HEK293 (cell line): ENCODE data around the gene CCDC73.

Source experiments
- CTCF ChIA-PET: fragments of 350-600 bp; formaldehyde crosslinking; extraction: SDS; loops from one replicate; lab custom pipeline; 2021; ENCODE audit warnings: antibody characterized with exemption; lab: Yijun Ruan, JAX
- POLR2A ChIA-PET: fragments of 300-600 bp; formaldehyde crosslinking; extraction: SDS; loops from one replicate; lab custom pipeline; 2020; ENCODE audit warnings: antibody characterized with exemption, inconsistent platforms; lab: Yijun Ruan, JAX
- H3K27ac ChIP-seq: fragments of 200-500 bp; sonication (Bioruptor generic); 2 replicates; pipeline ENCODE4 v1.5.1; 2014; ENCODE audit warnings: low read depth, low read length, control low read depth, inconsistent platforms; ENCODE audit errors: extremely low read depth
- H3K36me3 ChIP-seq, 2 experiments: fragments of 200-500 bp in 1 of 2; sonication (Bioruptor generic) in 1 of 2; 1 replicate in 1 of 2; 2 replicates in 1 of 2; pipeline ENCODE4 v1.5.1; 2014 to 2017; ENCODE audit warnings: inconsistent platforms in 2 of 2, low read length in 2 of 2; ENCODE audit not compliant: control insufficient read depth in 2 of 2, insufficient read depth in 1 of 2
- H3K4me1 ChIP-seq: fragments of 200-500 bp; sonication (Bioruptor generic); 2 replicates; pipeline ENCODE4 v1.5.1; 2014; ENCODE audit warnings: mild to moderate bottlenecking, low read length, inconsistent platforms; ENCODE audit not compliant: control insufficient read depth, insufficient read depth
- H3K4me3 ChIP-seq: 2 replicates; pipeline ENCODE4 v1.5.1; 2011; ENCODE audit warnings: low read depth, mild to moderate bottlenecking, control low read depth, low read length, moderate library complexity
- H3K9me3 ChIP-seq: fragments of 200-500 bp; sonication (Bioruptor generic); 2 replicates; pipeline ENCODE4 v1.5.1; 2014; ENCODE audit warnings: low read depth, low read length, inconsistent platforms; ENCODE audit not compliant: control insufficient read depth, insufficient read depth
- GLI4 ChIP-seq: fragments of 450-650 bp; formaldehyde crosslinking; IDR thresholded peaks from 2 replicates; pipeline ENCODE4 v1.5.1; 2016; ENCODE audit warnings: missing biosample characterization, missing genetic modification characterization
- IKZF3 ChIP-seq: fragments of 450-650 bp; IDR thresholded peaks from 2 replicates; pipeline ENCODE4 v1.5.0; 2018; ENCODE audit warnings: missing biosample characterization, mild to moderate bottlenecking, missing genetic modification characterization, moderate library complexity
- KLF1 ChIP-seq: fragments of 450-650 bp; formaldehyde crosslinking; IDR thresholded peaks from 2 replicates; pipeline ENCODE4 v1.5.1; 2016; ENCODE audit warnings: missing biosample characterization, missing genetic modification characterization
- RBAK ChIP-seq: fragments of 450-650 bp; formaldehyde crosslinking; IDR thresholded peaks from 2 replicates; pipeline ENCODE4 v1.5.1; 2016; ENCODE audit warnings: missing biosample characterization, missing genetic modification characterization
- SCRT1 ChIP-seq: fragments of 450-650 bp; formaldehyde crosslinking; IDR thresholded peaks from 2 replicates; pipeline ENCODE4 v1.5.1; 2016; ENCODE audit warnings: missing biosample characterization, missing genetic modification characterization, borderline replicate concordance
- YY1 ChIP-seq: fragments of 450-650 bp; formaldehyde crosslinking; IDR thresholded peaks from 2 replicates; pipeline ENCODE4 v1.5.1; 2018; ENCODE audit warnings: missing biosample characterization, missing genetic modification characterization
- ZEB2 ChIP-seq: fragments of 450-650 bp; formaldehyde crosslinking; IDR thresholded peaks from 2 replicates; pipeline ENCODE4 v1.5.1; 2016; ENCODE audit warnings: missing biosample characterization, missing genetic modification characterization
- ZFHX2 ChIP-seq: fragments of 450-650 bp; formaldehyde crosslinking; conservative IDR thresholded peaks from 2 replicates; pipeline ENCODE4 v1.5.1; 2016; ENCODE audit warnings: missing biosample characterization, missing genetic modification characterization
- ZNF133 ChIP-seq: fragments of 450-650 bp; formaldehyde crosslinking; IDR thresholded peaks from 2 replicates; pipeline ENCODE4 v1.5.1; 2016; ENCODE audit warnings: missing biosample characterization, missing genetic modification characterization
- ZNF138 ChIP-seq: fragments of 450-650 bp; formaldehyde crosslinking; IDR thresholded peaks from 2 replicates; pipeline ENCODE4 v1.5.1; 2016; ENCODE audit warnings: missing biosample characterization, missing genetic modification characterization, borderline replicate concordance
- ZNF155 ChIP-seq: fragments of 450-650 bp; formaldehyde crosslinking; IDR thresholded peaks from 2 replicates; pipeline ENCODE4 v1.5.1; 2016; ENCODE audit warnings: missing biosample characterization, missing genetic modification characterization
- ZNF175 ChIP-seq: fragments of 450-650 bp; formaldehyde crosslinking; IDR thresholded peaks from 2 replicates; pipeline ENCODE4 v1.5.1; 2016; ENCODE audit warnings: missing biosample characterization, missing genetic modification characterization
- ZNF221 ChIP-seq: fragments of 450-650 bp; formaldehyde crosslinking; IDR thresholded peaks from 2 replicates; pipeline ENCODE4 v1.5.1; 2017; ENCODE audit warnings: missing biosample characterization, missing genetic modification characterization, borderline replicate concordance
- ZNF248 ChIP-seq: fragments of 450-650 bp; formaldehyde crosslinking; IDR thresholded peaks from 2 replicates; pipeline ENCODE4 v1.5.1; 2017; ENCODE audit warnings: missing biosample characterization, missing genetic modification characterization
- ZNF366 ChIP-seq: fragments of 450-650 bp; formaldehyde crosslinking; conservative IDR thresholded peaks from 2 replicates; pipeline ENCODE4 v1.5.1; 2016; ENCODE audit warnings: missing biosample characterization, missing genetic modification characterization
- ZNF391 ChIP-seq: fragments of 450-650 bp; formaldehyde crosslinking; IDR thresholded peaks from 2 replicates; pipeline ENCODE4 v1.5.1; 2016; ENCODE audit warnings: low read depth, missing biosample characterization, missing genetic modification characterization, borderline replicate concordance
- ZNF394 ChIP-seq: fragments of 450-650 bp; formaldehyde crosslinking; IDR thresholded peaks from 2 replicates; pipeline ENCODE4 v1.5.1; 2016; ENCODE audit warnings: missing biosample characterization, missing genetic modification characterization, mild to moderate bottlenecking, moderate library complexity, borderline replicate concordance
- ZNF426 ChIP-seq: fragments of 450-650 bp; formaldehyde crosslinking; IDR thresholded peaks from 2 replicates; pipeline ENCODE4 v1.5.1; 2017; ENCODE audit warnings: missing biosample characterization, missing genetic modification characterization, mild to moderate bottlenecking, inconsistent platforms, moderate library complexity
- ZNF473 ChIP-seq: fragments of 450-650 bp; formaldehyde crosslinking; IDR thresholded peaks from 2 replicates; pipeline ENCODE4 v1.5.1; 2017; ENCODE audit warnings: missing biosample characterization, missing genetic modification characterization
- ZNF600 ChIP-seq: fragments of 450-650 bp; formaldehyde crosslinking; IDR thresholded peaks from 2 replicates; pipeline ENCODE4 v1.5.1; 2016; ENCODE audit warnings: missing biosample characterization, missing genetic modification characterization
- ZNF670 ChIP-seq: fragments of 450-650 bp; formaldehyde crosslinking; IDR thresholded peaks from 2 replicates; pipeline ENCODE4 v1.5.1; 2016; ENCODE audit warnings: missing biosample characterization, missing genetic modification characterization, low read depth
- ZNF707 ChIP-seq: fragments of 450-650 bp; formaldehyde crosslinking; IDR thresholded peaks from 2 replicates; pipeline ENCODE4 v1.5.1; 2016; ENCODE audit warnings: missing biosample characterization, missing genetic modification characterization
- TF ChIP-seq, protein P1 (sequence below): fragments of 450-650 bp; formaldehyde crosslinking; IDR thresholded peaks from 2 replicates; pipeline ENCODE4 v1.5.1; 2016; ENCODE audit warnings: missing biosample characterization, missing genetic modification characterization
- TF ChIP-seq, protein P2 (sequence below): fragments of 450-650 bp; formaldehyde crosslinking; IDR thresholded peaks from 2 replicates; pipeline ENCODE4 v1.5.1; 2017; ENCODE audit warnings: missing biosample characterization, missing genetic modification characterization
- TF ChIP-seq, protein P3 (sequence below): fragments of 450-650 bp; formaldehyde crosslinking; IDR thresholded peaks from 2 replicates; pipeline ENCODE4 v1.5.1; 2016; ENCODE audit warnings: missing biosample characterization, missing genetic modification characterization, borderline replicate concordance
- TF ChIP-seq, protein P4 (sequence below): fragments of 450-650 bp; formaldehyde crosslinking; IDR thresholded peaks from 2 replicates; pipeline ENCODE4 v1.5.1; 2016; ENCODE audit warnings: missing biosample characterization, missing genetic modification characterization, borderline replicate concordance
- TF ChIP-seq, protein P5 (sequence below): IDR thresholded peaks from 2 replicates; pipeline ENCODE4 v1.6.1; 2011; ENCODE audit warnings: mild to moderate bottlenecking, low read depth, low read length, borderline replicate concordance
- TF ChIP-seq, protein P6 (sequence below): fragments of 450-650 bp; IDR thresholded peaks from 2 replicates; pipeline ENCODE4 v1.5.1; 2018; ENCODE audit warnings: missing biosample characterization, missing genetic modification characterization

The CCDC73 gene

DNA sequence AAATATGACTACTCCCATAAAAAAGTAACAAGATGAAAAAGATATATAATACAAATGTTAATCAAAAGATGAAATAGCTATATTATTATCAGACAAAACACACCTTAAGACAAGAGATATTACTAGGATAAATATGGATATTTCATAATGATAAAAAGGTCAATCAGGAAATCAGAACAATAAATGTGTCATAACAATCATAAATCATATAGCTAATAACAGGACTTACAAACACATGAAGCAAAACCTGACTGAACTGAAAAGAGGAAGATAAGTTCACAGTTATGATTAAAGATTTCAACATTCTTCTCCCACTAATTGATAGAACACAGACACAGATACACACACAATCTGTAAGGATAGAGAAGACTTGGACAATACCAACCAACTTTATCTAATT lies 163.6 kb downstream of the CCDC73 start:
- Histone ChIP-seq H3K4me1 (no peaks in the 10 kb centered on the region), H3K9me3 (no peaks in the 10 kb centered on the region), H3K27ac (no peak overlapping the region), H3K36me3 (no peaks in the 10 kb centered on the region), H3K4me3 (no peak overlapping the region)
- TF ChIP-seq ZNF394 (tag by site-specific recombination) (no peak), ZNF175 (tag by site-specific recombination) (no peak), SCRT1 (tag by site-specific recombination) (no peak), ZFHX2 (tag by site-specific recombination) (no peak), ZNF670 (tag by site-specific recombination) (no peak), YY1 (tag by site-specific recombination) (no peak), ZNF221 (tag by site-specific recombination) (no peak), ZNF473 (tag by site-specific recombination) (no peak), ZNF391 (tag by site-specific recombination) (no peak), GLI4 (no peak), ZNF707 (tag by site-specific recombination) (no peak), ZNF248 (no peak), ZNF600 (tag by site-specific recombination) (no peak), ZNF133 (no peak), ZEB2 (tag by site-specific recombination) (no peak), KLF1 (tag by site-specific recombination) (no peak)
- TF ChIP-seq, protein P1, sequence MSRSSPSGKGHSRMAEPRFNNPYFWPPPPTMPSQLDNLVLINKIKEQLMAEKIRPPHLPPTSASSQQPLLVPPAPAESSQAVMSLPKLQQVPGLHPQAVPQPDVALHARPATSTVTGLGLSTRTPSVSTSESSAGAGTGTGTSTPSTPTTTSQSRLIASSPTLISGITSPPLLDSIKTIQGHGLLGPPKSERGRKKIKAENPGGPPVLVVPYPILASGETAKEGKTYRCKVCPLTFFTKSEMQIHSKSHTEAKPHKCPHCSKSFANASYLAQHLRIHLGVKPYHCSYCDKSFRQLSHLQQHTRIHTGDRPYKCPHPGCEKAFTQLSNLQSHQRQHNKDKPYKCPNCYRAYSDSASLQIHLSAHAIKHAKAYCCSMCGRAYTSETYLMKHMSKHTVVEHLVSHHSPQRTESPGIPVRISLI (tag by site-specific recombination) = no peak
- TF ChIP-seq, protein P2, sequence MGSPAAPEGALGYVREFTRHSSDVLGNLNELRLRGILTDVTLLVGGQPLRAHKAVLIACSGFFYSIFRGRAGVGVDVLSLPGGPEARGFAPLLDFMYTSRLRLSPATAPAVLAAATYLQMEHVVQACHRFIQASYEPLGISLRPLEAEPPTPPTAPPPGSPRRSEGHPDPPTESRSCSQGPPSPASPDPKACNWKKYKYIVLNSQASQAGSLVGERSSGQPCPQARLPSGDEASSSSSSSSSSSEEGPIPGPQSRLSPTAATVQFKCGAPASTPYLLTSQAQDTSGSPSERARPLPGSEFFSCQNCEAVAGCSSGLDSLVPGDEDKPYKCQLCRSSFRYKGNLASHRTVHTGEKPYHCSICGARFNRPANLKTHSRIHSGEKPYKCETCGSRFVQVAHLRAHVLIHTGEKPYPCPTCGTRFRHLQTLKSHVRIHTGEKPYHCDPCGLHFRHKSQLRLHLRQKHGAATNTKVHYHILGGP (tag by site-specific recombination) = no peak
- TF ChIP-seq, protein P3, sequence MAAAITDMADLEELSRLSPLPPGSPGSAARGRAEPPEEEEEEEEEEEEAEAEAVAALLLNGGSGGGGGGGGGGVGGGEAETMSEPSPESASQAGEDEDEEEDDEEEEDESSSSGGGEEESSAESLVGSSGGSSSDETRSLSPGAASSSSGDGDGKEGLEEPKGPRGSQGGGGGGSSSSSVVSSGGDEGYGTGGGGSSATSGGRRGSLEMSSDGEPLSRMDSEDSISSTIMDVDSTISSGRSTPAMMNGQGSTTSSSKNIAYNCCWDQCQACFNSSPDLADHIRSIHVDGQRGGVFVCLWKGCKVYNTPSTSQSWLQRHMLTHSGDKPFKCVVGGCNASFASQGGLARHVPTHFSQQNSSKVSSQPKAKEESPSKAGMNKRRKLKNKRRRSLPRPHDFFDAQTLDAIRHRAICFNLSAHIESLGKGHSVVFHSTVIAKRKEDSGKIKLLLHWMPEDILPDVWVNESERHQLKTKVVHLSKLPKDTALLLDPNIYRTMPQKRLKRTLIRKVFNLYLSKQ = no peak
- TF ChIP-seq, protein P4, sequence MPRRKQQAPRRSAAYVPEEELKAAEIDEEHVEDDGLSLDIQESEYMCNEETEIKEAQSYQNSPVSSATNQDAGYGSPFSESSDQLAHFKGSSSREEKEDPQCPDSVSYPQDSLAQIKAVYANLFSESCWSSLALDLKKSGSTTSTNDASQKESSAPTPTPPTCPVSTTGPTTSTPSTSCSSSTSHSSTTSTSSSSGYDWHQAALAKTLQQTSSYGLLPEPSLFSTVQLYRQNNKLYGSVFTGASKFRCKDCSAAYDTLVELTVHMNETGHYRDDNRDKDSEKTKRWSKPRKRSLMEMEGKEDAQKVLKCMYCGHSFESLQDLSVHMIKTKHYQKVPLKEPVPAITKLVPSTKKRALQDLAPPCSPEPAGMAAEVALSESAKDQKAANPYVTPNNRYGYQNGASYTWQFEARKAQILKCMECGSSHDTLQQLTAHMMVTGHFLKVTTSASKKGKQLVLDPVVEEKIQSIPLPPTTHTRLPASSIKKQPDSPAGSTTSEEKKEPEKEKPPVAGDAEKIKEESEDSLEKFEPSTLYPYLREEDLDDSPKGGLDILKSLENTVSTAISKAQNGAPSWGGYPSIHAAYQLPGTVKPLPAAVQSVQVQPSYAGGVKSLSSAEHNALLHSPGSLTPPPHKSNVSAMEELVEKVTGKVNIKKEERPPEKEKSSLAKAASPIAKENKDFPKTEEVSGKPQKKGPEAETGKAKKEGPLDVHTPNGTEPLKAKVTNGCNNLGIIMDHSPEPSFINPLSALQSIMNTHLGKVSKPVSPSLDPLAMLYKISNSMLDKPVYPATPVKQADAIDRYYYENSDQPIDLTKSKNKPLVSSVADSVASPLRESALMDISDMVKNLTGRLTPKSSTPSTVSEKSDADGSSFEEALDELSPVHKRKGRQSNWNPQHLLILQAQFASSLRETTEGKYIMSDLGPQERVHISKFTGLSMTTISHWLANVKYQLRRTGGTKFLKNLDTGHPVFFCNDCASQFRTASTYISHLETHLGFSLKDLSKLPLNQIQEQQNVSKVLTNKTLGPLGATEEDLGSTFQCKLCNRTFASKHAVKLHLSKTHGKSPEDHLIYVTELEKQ (tag by site-specific recombination) = no peak
- ChIA-PET CTCF (interaction anchor here (0.6 kb wide), 1 partner anchor 617 kb away, joined by 3 read pairs; no protein-coding TSS in a partner anchor), POLR2A (no interaction called here)

DNA sequence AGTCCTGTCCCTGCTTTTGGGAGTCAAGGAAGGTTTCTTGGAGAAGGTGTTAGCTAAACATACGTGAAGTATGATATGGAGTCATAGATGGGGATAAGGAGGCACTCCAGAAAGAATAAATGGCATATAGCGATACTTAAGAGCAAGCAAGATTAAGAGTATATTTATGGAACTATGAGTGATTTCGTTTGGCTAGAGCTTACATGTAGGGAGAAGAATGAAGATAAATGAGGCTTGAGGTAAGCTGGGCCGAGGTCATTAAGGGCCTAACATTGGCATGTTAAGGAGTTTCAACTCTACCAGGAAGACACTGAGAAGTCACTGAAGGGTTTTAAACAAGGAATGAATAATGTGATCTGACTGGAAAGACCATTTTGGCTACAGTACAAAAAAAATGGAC lies 177.6 kb downstream of the CCDC73 start:
- CTCF ChIA-PET = no interaction called here
- TF ChIP-seq ZNF138 (tag by site-specific recombination) (no peak), ZNF366 (no peak), ZNF155 (tag by site-specific recombination) (no peak), IKZF3 (no peak), RBAK (no peak), ZNF426 (tag by site-specific recombination) (no peak)
- TF ChIP-seq, protein P5, sequence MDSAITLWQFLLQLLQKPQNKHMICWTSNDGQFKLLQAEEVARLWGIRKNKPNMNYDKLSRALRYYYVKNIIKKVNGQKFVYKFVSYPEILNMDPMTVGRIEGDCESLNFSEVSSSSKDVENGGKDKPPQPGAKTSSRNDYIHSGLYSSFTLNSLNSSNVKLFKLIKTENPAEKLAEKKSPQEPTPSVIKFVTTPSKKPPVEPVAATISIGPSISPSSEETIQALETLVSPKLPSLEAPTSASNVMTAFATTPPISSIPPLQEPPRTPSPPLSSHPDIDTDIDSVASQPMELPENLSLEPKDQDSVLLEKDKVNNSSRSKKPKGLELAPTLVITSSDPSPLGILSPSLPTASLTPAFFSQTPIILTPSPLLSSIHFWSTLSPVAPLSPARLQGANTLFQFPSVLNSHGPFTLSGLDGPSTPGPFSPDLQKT = no peak
- TF ChIP-seq, protein P6, sequence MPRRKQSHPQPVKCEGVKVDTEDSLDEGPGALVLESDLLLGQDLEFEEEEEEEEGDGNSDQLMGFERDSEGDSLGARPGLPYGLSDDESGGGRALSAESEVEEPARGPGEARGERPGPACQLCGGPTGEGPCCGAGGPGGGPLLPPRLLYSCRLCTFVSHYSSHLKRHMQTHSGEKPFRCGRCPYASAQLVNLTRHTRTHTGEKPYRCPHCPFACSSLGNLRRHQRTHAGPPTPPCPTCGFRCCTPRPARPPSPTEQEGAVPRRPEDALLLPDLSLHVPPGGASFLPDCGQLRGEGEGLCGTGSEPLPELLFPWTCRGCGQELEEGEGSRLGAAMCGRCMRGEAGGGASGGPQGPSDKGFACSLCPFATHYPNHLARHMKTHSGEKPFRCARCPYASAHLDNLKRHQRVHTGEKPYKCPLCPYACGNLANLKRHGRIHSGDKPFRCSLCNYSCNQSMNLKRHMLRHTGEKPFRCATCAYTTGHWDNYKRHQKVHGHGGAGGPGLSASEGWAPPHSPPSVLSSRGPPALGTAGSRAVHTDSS = no peak

More for the DNA sequence above, 177.6 kb downstream of the CCDC73 start:
- Histone ChIP-seq H3K4me1 (no peaks in the 10 kb centered on the region), H3K36me3 (no peaks in the 10 kb centered on the region), H3K9me3 (no peaks in the 10 kb centered on the region), H3K4me3 (no peak overlapping the region), H3K27ac (no peak overlapping the region)
- POLR2A ChIA-PET = no interaction called here
